SK-N-SH (cell line): Measurements from ENCODE around the gene UST. TPM values are rescaled to one million over a fixed set of nuclear protein-coding genes. Genes with fewer than 3 reads are reported as not detected.
A peak's percentile ranks its signal among the peaks of the same experiment; 100 is the strongest.

Experiments used
- CTCF ChIA-PET: fragments of 300-600, 350-600 bp; formaldehyde crosslinking; extraction: SDS; loops from one replicate; lab custom pipeline; 2021; lab: Yijun Ruan, JAX
- POLR2A ChIA-PET: fragments of 350-600 bp; sonication (Branson Sonifier 250); formaldehyde crosslinking; extraction: SDS; loops from one replicate; lab custom pipeline; 2020; ENCODE audit warnings: antibody characterized with exemption, inconsistent platforms; lab: Yijun Ruan, JAX
- DNase-seq: peaks from one replicate; pipeline ENCODE4 v3.0.0; 2012
- H2AFZ ChIP-seq: fragments of 200-600 bp; sonication (generic); 2 replicates; pipeline ENCODE4 v1.8.1; 2016; ENCODE audit warnings: antibody characterized with exemption, mild to moderate bottlenecking, low read depth
- H3F3A ChIP-seq: fragments of 200-600 bp; sonication (generic); replicated peaks from 2 replicates; pipeline ENCODE3; 2016; ENCODE audit warnings: antibody characterized with exemption, mild to moderate bottlenecking; ENCODE audit not compliant: insufficient read depth
- H3K27ac ChIP-seq, 2 experiments: fragments of 200-500 bp in 1 of 2; fragments of 200-600 bp in 1 of 2; sonication (Bioruptor generic) in 1 of 2; sonication (generic), shearing (Covaris generic) in 1 of 2; 2 replicates each; pipeline versions ENCODE4 v1.5.1 to v1.6.1; 2014 to 2016; ENCODE audit warnings: low read depth in 2 of 2, inconsistent platforms in 1 of 2, low read length in 1 of 2, mild to moderate bottlenecking in 1 of 2, mixed read lengths in 1 of 2
- H3K27me3 ChIP-seq: fragments of 200-600 bp; sonication (generic), shearing (Covaris generic); 2 replicates; pipeline ENCODE4 v1.6.1; 2016; ENCODE audit warnings: mixed run types; ENCODE audit not compliant: insufficient read depth
- H3K36me3 ChIP-seq, 2 experiments: fragments of 200-500 bp in 1 of 2; fragments of 200-600 bp in 1 of 2; sonication (Bioruptor generic) in 1 of 2; sonication (generic) in 1 of 2; replicated peaks in 1 of 2; 2 replicates each; pipeline versions ENCODE3 to v1.5.1; 2014 to 2016; ENCODE audit warnings: low read length in 1 of 2, mild to moderate bottlenecking in 1 of 2; ENCODE audit not compliant: insufficient read depth in 2 of 2, control insufficient read depth in 1 of 2
- H3K4me1 ChIP-seq, 2 experiments: fragments of 200-500 bp in 1 of 2; fragments of 200-600 bp in 1 of 2; sonication (Bioruptor generic) in 1 of 2; sonication (generic), shearing (Covaris generic) in 1 of 2; 2 replicates each; pipeline versions ENCODE4 v1.5.1 to v1.6.1; 2014 to 2016; ENCODE audit warnings: low read depth in 1 of 2, low read length in 1 of 2, mixed run types in 1 of 2; ENCODE audit not compliant: insufficient read depth in 2 of 2, control insufficient read depth in 1 of 2
- H3K4me2 ChIP-seq: fragments of 200-600 bp; sonication (generic), shearing (Covaris generic); 2 replicates; pipeline ENCODE4 v1.6.1; 2017; ENCODE audit warnings: mixed run types
- H3K4me3 ChIP-seq, 2 experiments: fragments of 200-500 bp in 1 of 2; fragments of 200-600 bp in 1 of 2; sonication (Bioruptor generic) in 1 of 2; sonication (generic), shearing (Covaris generic) in 1 of 2; 2 replicates each; pipeline versions ENCODE4 v1.5.1 to v1.8.1; 2014 to 2016; ENCODE audit warnings: low read depth in 2 of 2, inconsistent platforms in 1 of 2, low read length in 1 of 2, mild to moderate bottlenecking in 1 of 2, mixed read lengths in 1 of 2, moderate library complexity in 1 of 2
- H3K79me2 ChIP-seq: fragments of 200-600 bp; sonication (generic); 2 replicates; pipeline ENCODE4 v1.8.1; 2017; ENCODE audit warnings: mild to moderate bottlenecking; ENCODE audit not compliant: insufficient read depth
- H3K9ac ChIP-seq: fragments of 200-600 bp; sonication (generic); 2 replicates; pipeline ENCODE4 v1.6.1; 2017; ENCODE audit warnings: mixed run types
- H3K9me2 ChIP-seq: fragments of 200-600 bp; sonication (generic); 2 replicates; pipeline ENCODE4 v1.6.1; 2017; ENCODE audit warnings: mixed run types
- H3K9me3 ChIP-seq: fragments of 200-600 bp; sonication (generic); 2 replicates; pipeline ENCODE4 v1.6.1; 2017; ENCODE audit warnings: mixed run types, mild to moderate bottlenecking, moderate library complexity
- H4K20me1 ChIP-seq: fragments of 200-600 bp; sonication (generic); 2 replicates; pipeline ENCODE4 v1.6.1; 2017; ENCODE audit warnings: mild to moderate bottlenecking, mixed run types; ENCODE audit not compliant: insufficient read depth
- ELF1 ChIP-seq: IDR thresholded peaks from 2 replicates; pipeline ENCODE4 v1.4.0; 2012
- EP300 ChIP-seq, 2 experiments: IDR thresholded peaks; 2 replicates each; pipeline versions ENCODE4 v1.4.0 to v1.6.1; 2012; ENCODE audit warnings: borderline replicate concordance in 1 of 2, low read depth in 1 of 2, low read length in 1 of 2
- FOSL2 ChIP-seq: IDR thresholded peaks from 2 replicates; pipeline ENCODE4 v1.4.0; 2012; ENCODE audit warnings: low read depth, mild to moderate bottlenecking, moderate library complexity, borderline replicate concordance
- FOXM1 ChIP-seq: IDR thresholded peaks from 2 replicates; pipeline ENCODE4 v1.4.0; 2012; ENCODE audit warnings: low read depth, mild to moderate bottlenecking
- GATA2 ChIP-seq: sonication (generic); formaldehyde crosslinking; IDR thresholded peaks from 2 replicates; pipeline ENCODE4 v1.5.0; 2020; ENCODE audit warnings: mild to moderate bottlenecking, missing genetic modification reagents
- MAX ChIP-seq: IDR thresholded peaks from 2 replicates; pipeline ENCODE4 v1.4.0; 2012; ENCODE audit warnings: low read depth
- MEF2A ChIP-seq: IDR thresholded peaks from 2 replicates; pipeline ENCODE4 v1.4.0; 2012; ENCODE audit warnings: low read depth, borderline replicate concordance
- MXI1 ChIP-seq: IDR thresholded peaks from 2 replicates; pipeline ENCODE4 v1.6.1; 2012; ENCODE audit warnings: mild to moderate bottlenecking, low read depth, low read length, improper control_type of control experiment
- NFIC ChIP-seq: IDR thresholded peaks from 2 replicates; pipeline ENCODE4 v1.4.0; 2012; ENCODE audit warnings: borderline replicate concordance
- RCOR1 ChIP-seq: fragments of 150-350 bp; IDR thresholded peaks from 2 replicates; pipeline ENCODE4 v1.6.1; 2017; ENCODE audit warnings: antibody characterized with exemption, low read length
- SIN3A ChIP-seq: IDR thresholded peaks from 2 replicates; pipeline ENCODE4 v1.6.1; 2012; ENCODE audit warnings: low read depth, mild to moderate bottlenecking, low read length, moderate library complexity, borderline replicate concordance
- SMC3 ChIP-seq: IDR thresholded peaks from 2 replicates; pipeline ENCODE4 v1.6.1; 2012; ENCODE audit warnings: low read depth, low read length, improper control_type of control experiment
- TEAD4 ChIP-seq: IDR thresholded peaks from 2 replicates; pipeline ENCODE4 v1.4.0; 2012; ENCODE audit warnings: mild to moderate bottlenecking, borderline replicate concordance; ENCODE audit not compliant: insufficient read depth
- USF1 ChIP-seq: IDR thresholded peaks from 2 replicates; pipeline ENCODE4 v1.4.0; 2012; ENCODE audit warnings: low read depth, borderline replicate concordance
- YY1 ChIP-seq: IDR thresholded peaks from 2 replicates; pipeline ENCODE4 v1.4.0; 2012; ENCODE audit warnings: low read depth, mild to moderate bottlenecking
- WGBS: methylation state at CpG from one replicate; pipeline ENCODE4 v1.1.6; 2017; ENCODE audit warnings: low lambda C conversion rate; 5-methylcytosine and 5-hydroxymethylcytosine counted together
- polyA plus RNA-seq, 3 experiments: library from polyadenylated mRNA; depleted of rRNA; stranded (reverse); fragments of >200 nt; gene quantifications; 2 replicates each; pipeline ENCODE4 v1.2.3, GENCODE V29; 2012

UST gene
- polyA plus RNA-seq, 1 of the 3 experiments (the other 2 are of a cell fraction): 1.7 TPM

GRCh38 chr6:148760568-148761526, 14.0 kb downstream of the UST start:
- POLR2A ChIA-PET: no interaction called here
- H3F3A ChIP-seq: peaks cover 4% of the 10 kb centered on the region
- H3K79me2 ChIP-seq: no peaks in the 10 kb centered on the region
- H3K27me3 ChIP-seq: no peaks in the 10 kb centered on the region; the same call in 1 of the 2 replicates
- no peaks in the 10 kb centered on the region for H3K9me2 ChIP-seq
- CTCF ChIA-PET: no interaction called here
- DNase-seq: no peak
- no peak for TF ChIP-seq NFIC
- TF ChIP-seq USF1: no peak
- no peak for TF ChIP-seq MEF2A
- TF ChIP-seq GATA2: no peak
- no peak for TF ChIP-seq EP300 (IDR thresholded peaks at IDR 0.05; ENCODE audit: borderline replicate concordance in 1 of 2, low read depth in 1 of 2, low read length in 1 of 2)
- TF ChIP-seq RCOR1: no peak
- TF ChIP-seq FOSL2: no peak
- TF ChIP-seq YY1: no peak
- no peak for TF ChIP-seq SIN3A
- no peak for TF ChIP-seq FOXM1
- TF ChIP-seq ELF1: no peak
- no peak for TF ChIP-seq SMC3
- no peak for TF ChIP-seq MXI1
- no peak overlapping the region; the same call in 1 of the 2 replicates for H3K9ac ChIP-seq
- H3K36me3 ChIP-seq: no peaks in the 10 kb centered on the region
- H3K27ac ChIP-seq: peak overlapping the region; percentile 24 to 53; a peak in 2 of 4 replicates
- H3K4me1 ChIP-seq: no peaks in the 10 kb centered on the region
- 2% methylated on average over 9 of the region's 14 CpGs for WGBS
- no peak overlapping the region; the same call in 1 of the 2 replicates for H2AFZ ChIP-seq
- peak overlapping the region; percentile 56; the same call in 1 of the 2 replicates for H3K4me2 ChIP-seq
- no peak overlapping the region; a peak in 1 of 4 replicates for H3K4me3 ChIP-seq
- H3K9me3 ChIP-seq: no peaks in the 10 kb centered on the region
- no peaks in the 10 kb centered on the region for H4K20me1 ChIP-seq

- Histone ChIP-seq H3K27me3 (peaks cover 4% of the 10 kb centered on the region), H3K36me3 (no peaks in the 10 kb centered on the region), H3K4me3 (no peak overlapping the region; a peak in 1 of 4 replicates), H3K4me1 (no peaks in the 10 kb centered on the region), H3K9me3 (no peaks in the 10 kb centered on the region), H3K79me2 (no peaks in the 10 kb centered on the region), H3K27ac (peak overlapping the region; percentile 45 to 53; a peak in 2 of 4 replicates), H3K9me2 (no peaks in the 10 kb centered on the region), H2AFZ (no peak overlapping the region), H4K20me1 (no peaks in the 10 kb centered on the region), H3K9ac (no peak overlapping the region), H3K4me2 (peak overlapping the region; percentile 56; the same call in 1 of the 2 replicates), H3F3A (peaks cover 4% of the 10 kb centered on the region)
- TF ChIP-seq NFIC (no peak), TEAD4 (no peak), MAX (no peak), SIN3A (no peak)
- DNase-seq: no peak
- 19% methylated on average over 7 of the region's 8 CpGs for WGBS
- ChIA-PET CTCF (no interaction called here), POLR2A (no interaction called here)
These were observed 14.7 kb downstream of the UST start for GRCh38 chr6:148761527-148762011.
